M059J (cell line): ENCODE results near the gene SYNDIG1. TPM values are rescaled to one million over a fixed set of nuclear protein-coding genes. Genes with fewer than 3 reads are reported as not detected.

ENCODE experiments used
- DNase-seq: peaks from one replicate; pipeline ENCODE4 v3.0.0-alpha.2; 2012; ENCODE audit warnings: low read depth
- total RNA-seq: library from RNA; depleted of rRNA; stranded (reverse); fragments of >200 nt; shearing (Covaris generic); gene quantifications from 2 replicates; pipeline ENCODE4 v1.2.3, GENCODE V29; 2014

SYNDIG1 gene
- total RNA-seq, 1 experiment from 2014 or later, result not detected

GRCh38 chr20:24691901-24692351, 222.5 kb downstream of the SYNDIG1 start:
- no peak for DNase-seq

- no peak for DNase-seq
Observed at GRCh38 chr20:24692446-24693200, 223.2 kb downstream of the SYNDIG1 start.

- no peak for DNase-seq
Observed at GRCh38 chr20:24693466-24694156, 224.2 kb downstream of the SYNDIG1 start.

- DNase-seq, result no peak
Observed at GRCh38 chr20:24694157-24694726, 224.8 kb downstream of the SYNDIG1 start.

GRCh38 chr20:24694727-24695528, 225.5 kb downstream of the SYNDIG1 start:
- no peak for DNase-seq

- no peak for DNase-seq
Observed at GRCh38 chr20:24695529-24696225, 226.2 kb downstream of the SYNDIG1 start.

- no peak for DNase-seq
Observed at GRCh38 chr20:24696396-24696795, 227.0 kb downstream of the SYNDIG1 start.

GRCh38 chr20:24697411-24697810, 228.0 kb downstream of the SYNDIG1 start:
- no peak for DNase-seq

GRCh38 chr20:24698189-24698588, 228.8 kb downstream of the SYNDIG1 start:
- no peak for DNase-seq

- no peak for DNase-seq
Observed at GRCh38 chr20:24698706-24699206, 229.3 kb downstream of the SYNDIG1 start.

- DNase-seq, result no peak
Observed at GRCh38 chr20:24699321-24700165, 230.1 kb downstream of the SYNDIG1 start.

- DNase-seq, result no peak
Observed at GRCh38 chr20:24700166-24700860, 230.9 kb downstream of the SYNDIG1 start.

- no peak for DNase-seq
Observed at GRCh38 chr20:24701027-24701426, 231.6 kb downstream of the SYNDIG1 start.

GRCh38 chr20:24701668-24702067, 232.2 kb downstream of the SYNDIG1 start:
- no peak for DNase-seq

GRCh38 chr20:24702501-24703283, 233.3 kb downstream of the SYNDIG1 start:
- DNase-seq, result no peak

- no peak for DNase-seq
Observed at GRCh38 chr20:24703284-24703610, 233.8 kb downstream of the SYNDIG1 start.

- no peak for DNase-seq
Observed at GRCh38 chr20:24704899-24705298, 235.5 kb downstream of the SYNDIG1 start.

- DNase-seq, result peak; percentile 25
Observed at GRCh38 chr20:24705486-24705885, 236.1 kb downstream of the SYNDIG1 start.
